ENCODE measurements around the gene RPS27. TPM values are rescaled to one million over a fixed set of nuclear protein-coding genes. Genes with fewer than 3 reads are reported as not detected.

The RPS27 gene
- total and polyA plus RNA-seq, 4 donors, result 1,054 to 4,447 (median 1,621) TPM

DNA sequence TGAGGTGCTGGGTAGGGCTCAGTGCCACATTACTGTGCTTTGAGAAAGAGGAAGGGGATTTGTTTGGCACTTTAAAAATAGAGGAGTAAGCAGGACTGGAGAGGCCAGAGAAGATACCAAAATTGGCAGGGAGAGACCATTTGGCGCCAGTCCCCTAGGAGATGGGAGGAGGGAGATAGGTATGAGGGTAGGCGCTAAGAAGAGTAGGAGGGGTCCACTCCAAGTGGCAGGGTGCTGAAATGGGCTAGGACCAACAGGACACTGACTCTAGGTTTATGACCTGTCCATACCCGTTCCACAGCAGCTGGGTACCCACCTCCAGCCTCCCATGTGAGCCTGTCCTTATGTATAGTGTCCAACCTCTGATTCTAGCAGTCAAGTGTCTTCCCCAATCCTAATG, 31.1 kb upstream of the RPS27 start:
- H3K36me3 ChIP-seq (ENCODE audit: control insufficient read depth, insufficient read depth, low read length), result peaks cover 31% of the 10 kb centered on the region
- H3K4me1 ChIP-seq (ENCODE audit: control insufficient read depth, insufficient read depth, low read length), result peaks cover 46% of the 10 kb centered on the region
- no peaks in the 10 kb centered on the region for H3K27me3 ChIP-seq (ENCODE audit: control insufficient read depth, insufficient read depth, low read length)
- H3K9me3 ChIP-seq (ENCODE audit: control insufficient read depth, insufficient read depth, low read length), result no peaks in the 10 kb centered on the region
- no peak overlapping the region for H3K27ac ChIP-seq (ENCODE audit: low read depth, low read length)
- WGBS (ENCODE audit: insufficient coverage), result 37% methylated on average over 2 of the region's 3 CpGs
- DNase-seq (ENCODE audit: low read depth in 4 of 6, low spot score in 6 of 6), result no peak
- H3K4me3 ChIP-seq (ENCODE audit: low read depth, low read length), result no peak overlapping the region

DNA sequence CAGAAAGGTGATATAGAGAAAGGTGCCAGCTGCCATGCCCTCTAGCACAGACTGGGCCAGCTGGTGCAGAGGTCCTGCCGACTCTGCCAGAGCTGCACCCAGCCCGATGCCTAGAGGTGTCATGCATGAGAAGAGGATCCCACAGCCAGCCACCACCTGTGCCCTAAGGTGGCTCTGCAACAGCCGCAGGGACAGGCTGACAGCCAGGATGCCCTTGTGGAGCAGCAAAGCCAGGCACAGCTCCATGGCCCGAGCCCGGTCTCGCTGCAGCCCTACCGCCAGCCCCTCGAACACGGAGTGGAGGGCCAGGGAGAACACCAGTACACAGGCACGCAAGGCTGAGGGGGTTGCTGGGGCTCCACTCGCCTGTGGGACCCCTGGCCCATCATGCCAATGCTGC, 30.4 kb upstream of the RPS27 start:
- Histone ChIP-seq H3K4me1 (ENCODE audit: control insufficient read depth, insufficient read depth, low read length) (peaks cover 46% of the 10 kb centered on the region), H3K36me3 (ENCODE audit: control insufficient read depth, insufficient read depth, low read length) (peaks cover 25% of the 10 kb centered on the region), H3K4me3 (ENCODE audit: low read depth, low read length) (no peak overlapping the region), H3K27ac (ENCODE audit: low read depth, low read length) (no peak overlapping the region), H3K9me3 (ENCODE audit: control insufficient read depth, insufficient read depth, low read length) (no peaks in the 10 kb centered on the region), H3K27me3 (ENCODE audit: control insufficient read depth, insufficient read depth, low read length) (no peaks in the 10 kb centered on the region)
- WGBS (ENCODE audit: insufficient coverage), result 96% methylated on average over 11 of the region's 11 CpGs
- DNase-seq (ENCODE audit: low read depth in 4 of 6, low spot score in 6 of 6), result no peak

DNA sequence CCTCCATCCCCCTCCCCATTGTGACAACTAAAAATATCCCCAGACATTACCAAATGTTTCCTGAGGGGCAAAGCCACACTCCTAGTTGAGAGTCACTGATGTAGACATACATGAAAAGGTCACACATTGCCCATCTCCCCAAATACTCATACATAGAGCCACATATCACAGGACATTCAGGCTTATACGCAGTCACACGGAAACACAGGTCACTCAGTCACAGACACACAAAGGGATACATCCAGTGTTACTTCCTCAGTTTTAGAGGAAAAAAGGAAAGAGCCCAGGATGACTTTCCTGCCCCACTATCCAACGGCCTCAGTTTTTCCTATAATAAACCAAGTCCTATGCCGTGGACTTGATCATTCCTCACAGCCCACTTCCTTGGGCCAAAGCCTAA, 29.1 kb upstream of the RPS27 start:
- Histone ChIP-seq H3K36me3 (ENCODE audit: control insufficient read depth, insufficient read depth, low read length) (peaks cover 18% of the 10 kb centered on the region), H3K27ac (ENCODE audit: low read depth, low read length) (no peak overlapping the region), H3K9me3 (ENCODE audit: control insufficient read depth, insufficient read depth, low read length) (no peaks in the 10 kb centered on the region), H3K4me3 (ENCODE audit: low read depth, low read length) (no peak overlapping the region), H3K27me3 (ENCODE audit: control insufficient read depth, insufficient read depth, low read length) (no peaks in the 10 kb centered on the region), H3K4me1 (ENCODE audit: control insufficient read depth, insufficient read depth, low read length) (peaks cover 42% of the 10 kb centered on the region)
- no peak for DNase-seq (ENCODE audit: low read depth in 4 of 6, low spot score in 6 of 6)
- 84% methylated on average over 3 of the region's 4 CpGs for WGBS (ENCODE audit: insufficient coverage)

DNA sequence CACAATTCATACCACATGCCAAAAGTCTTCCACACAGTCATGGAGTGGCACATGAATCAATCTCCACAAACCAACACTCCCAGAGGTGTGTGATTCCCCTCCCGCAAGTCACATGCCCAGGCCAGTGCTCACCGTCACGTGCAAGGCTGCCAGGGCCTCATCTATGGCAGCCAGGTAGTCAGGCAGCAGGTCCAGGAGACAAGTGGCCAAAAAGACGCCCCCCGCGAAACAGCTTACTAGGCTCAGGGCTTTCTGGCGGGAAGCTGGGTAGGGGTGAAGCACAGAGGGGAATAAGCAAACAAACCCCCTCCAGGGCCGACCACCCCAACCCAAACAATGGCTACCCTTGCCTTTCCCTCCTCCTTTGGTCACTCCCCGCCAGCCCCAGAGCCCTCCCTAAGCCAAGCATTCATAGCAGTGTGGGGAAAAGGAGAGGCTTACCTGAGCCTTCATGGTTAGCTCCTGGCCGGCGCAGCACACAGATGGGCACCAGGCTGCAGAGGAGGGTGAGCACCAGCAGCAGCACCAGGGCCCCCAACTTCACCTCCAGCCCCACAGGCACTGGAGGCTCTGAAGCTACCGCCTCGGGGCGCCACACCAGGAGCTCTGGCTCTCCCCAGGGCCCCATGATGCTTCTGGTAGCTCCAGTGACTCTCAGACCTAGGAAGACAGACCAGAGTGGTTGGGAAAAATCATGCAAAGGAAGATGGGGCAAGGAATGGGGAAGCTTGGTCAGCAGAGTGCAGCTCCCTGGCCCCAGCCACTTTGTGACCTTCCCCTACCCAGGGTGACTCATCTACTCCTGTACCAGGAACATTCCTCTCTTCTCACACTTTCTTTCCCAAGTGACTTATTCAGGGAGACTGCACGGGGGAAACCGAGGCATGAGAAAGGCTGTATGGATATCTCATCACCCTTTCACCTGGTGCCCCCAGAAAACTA, 28.2 kb upstream of the RPS27 start:
- Histone ChIP-seq H3K27ac (ENCODE audit: low read depth, low read length) (peak overlapping the region; percentile 87), H3K4me3 (ENCODE audit: low read depth, low read length) (peak overlapping the region; percentile 79), H3K4me1 (ENCODE audit: control insufficient read depth, insufficient read depth, low read length) (peaks cover 34% of the 10 kb centered on the region), H3K36me3 (ENCODE audit: control insufficient read depth, insufficient read depth, low read length) (peaks cover 18% of the 10 kb centered on the region), H3K27me3 (ENCODE audit: control insufficient read depth, insufficient read depth, low read length) (no peaks in the 10 kb centered on the region), H3K9me3 (ENCODE audit: control insufficient read depth, insufficient read depth, low read length) (no peaks in the 10 kb centered on the region)
- 30% methylated on average over 8 of the region's 16 CpGs for WGBS (ENCODE audit: insufficient coverage)
- DNase-seq (ENCODE audit: low read depth in 4 of 6, low spot score in 6 of 6), result no peak

DNA sequence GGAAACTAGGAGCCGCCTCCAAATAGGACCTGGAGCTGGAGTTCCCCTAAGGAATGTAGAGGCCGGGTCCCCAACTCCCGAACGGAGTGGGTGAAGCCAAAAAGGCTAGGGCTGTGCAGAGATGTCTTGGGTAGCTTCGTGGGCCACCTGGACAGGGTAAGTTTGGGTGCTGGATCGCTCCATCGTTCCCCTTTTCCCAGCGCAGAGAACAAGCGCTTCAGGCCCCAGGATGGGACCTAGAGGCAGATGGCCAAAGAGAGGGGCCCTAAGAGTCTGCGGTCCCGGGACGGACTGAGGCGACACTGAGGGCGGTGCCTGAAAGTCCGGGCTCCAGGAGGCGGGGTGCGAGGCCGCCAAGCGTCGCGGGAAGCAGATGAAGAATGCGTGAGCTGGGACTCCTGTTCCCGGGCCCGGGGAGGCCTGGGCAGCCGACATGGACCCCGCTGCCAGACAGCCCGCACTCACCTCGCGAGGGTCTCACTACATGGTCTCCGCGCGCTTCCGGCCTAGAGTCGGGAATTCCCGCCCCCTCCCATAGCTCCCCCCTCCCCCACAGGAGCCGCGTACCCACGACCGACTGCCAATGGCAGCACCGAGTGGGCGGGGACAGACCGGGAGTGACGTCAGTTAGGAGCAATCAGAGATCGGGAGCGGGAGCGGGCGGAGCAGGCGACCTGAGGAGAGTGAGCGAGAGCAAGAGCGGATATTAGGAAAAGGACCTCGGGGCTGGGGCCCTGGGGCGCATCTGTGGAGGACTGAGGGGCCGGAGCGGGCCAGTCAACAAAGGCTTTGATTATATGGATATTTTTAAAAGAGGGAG, 27.3 kb upstream of the RPS27 start, which contains the start of gene SLC39A1:
Gene SLC39A1 (minus strand): TSS at position 508 of the 820 bp plus-strand sequence. CDS start 822 bp downstream, outside the sequence.
- Histone ChIP-seq H3K4me3 (ENCODE audit: low read depth, low read length) (peak within 1 kb of the TSS; percentile 79), H3K27me3 (ENCODE audit: control insufficient read depth, insufficient read depth, low read length) (no peaks in the 10 kb centered on the region), H3K27ac (ENCODE audit: low read depth, low read length) (peak within 1 kb of the TSS; percentile 87), H3K4me1 (ENCODE audit: control insufficient read depth, insufficient read depth, low read length) (peaks cover 33% of the 10 kb centered on the region), H3K36me3 (ENCODE audit: control insufficient read depth, insufficient read depth, low read length) (peaks cover 18% of the 10 kb centered on the region), H3K9me3 (ENCODE audit: control insufficient read depth, insufficient read depth, low read length) (no peaks in the 10 kb centered on the region)
- WGBS (ENCODE audit: insufficient coverage), result 0% methylated on average over 44 of the region's 54 CpGs
- peak; percentile 90 to 99 (median 97) for DNase-seq (ENCODE audit: low read depth in 4 of 6, low spot score in 6 of 6)

GRCh38 chr1:153963850-153964331, 26.7 kb upstream of the RPS27 start:
- WGBS (ENCODE audit: insufficient coverage), result under 1% methylated on average over 18 of the region's 22 CpGs
- H3K4me3 ChIP-seq (ENCODE audit: low read depth, low read length), result peak overlapping the region; percentile 79
- no peak for DNase-seq (ENCODE audit: low read depth in 4 of 6, low spot score in 6 of 6)

GRCh38 chr1:153967107-153967999, 23.2 kb upstream of the RPS27 start, which contains the start of gene CREB3L4:
Gene CREB3L4, plus strand, starts transcription at chr1:153967902. Its CDS starts 624 bp downstream, at chr1:153968526.
- under 1% methylated on average over 60 of the region's 60 CpGs for WGBS (ENCODE audit: insufficient coverage)
- Histone ChIP-seq H3K27me3 (ENCODE audit: control insufficient read depth, insufficient read depth, low read length) (no peaks in the 10 kb centered on the region), H3K9me3 (ENCODE audit: control insufficient read depth, insufficient read depth, low read length) (no peaks in the 10 kb centered on the region), H3K4me1 (ENCODE audit: control insufficient read depth, insufficient read depth, low read length) (peaks cover 30% of the 10 kb centered on the region), H3K4me3 (ENCODE audit: low read depth, low read length) (peak within 1 kb of the TSS; percentile 78), H3K27ac (ENCODE audit: low read depth, low read length) (peak within 1 kb of the TSS; percentile 90), H3K36me3 (ENCODE audit: control insufficient read depth, insufficient read depth, low read length) (peaks cover 2% of the 10 kb centered on the region)
- peak; percentile 92 to 99 (median 95) for DNase-seq (ENCODE audit: low read depth in 4 of 6, low spot score in 6 of 6)

More at GRCh38 chr1:153963850-153964331, 26.7 kb upstream of the RPS27 start:
- Histone ChIP-seq H3K36me3 (ENCODE audit: control insufficient read depth, insufficient read depth, low read length) (peaks cover 18% of the 10 kb centered on the region), H3K27me3 (ENCODE audit: control insufficient read depth, insufficient read depth, low read length) (no peaks in the 10 kb centered on the region), H3K9me3 (ENCODE audit: control insufficient read depth, insufficient read depth, low read length) (no peaks in the 10 kb centered on the region), H3K4me1 (ENCODE audit: control insufficient read depth, insufficient read depth, low read length) (peaks cover 36% of the 10 kb centered on the region), H3K27ac (ENCODE audit: low read depth, low read length) (peak overlapping the region; percentile 87)

GRCh38 chr1:153968000-153968363, 22.6 kb upstream of the RPS27 start:
- H3K36me3 ChIP-seq (ENCODE audit: control insufficient read depth, insufficient read depth, low read length), result peaks cover 4% of the 10 kb centered on the region
- no peak for DNase-seq (ENCODE audit: low read depth in 4 of 6, low spot score in 6 of 6)
- WGBS (ENCODE audit: insufficient coverage), result 0% methylated on average over 3 of the region's 8 CpGs
- H3K27ac ChIP-seq (ENCODE audit: low read depth, low read length), result peak overlapping the region; percentile 90
- H3K9me3 ChIP-seq (ENCODE audit: control insufficient read depth, insufficient read depth, low read length), result no peaks in the 10 kb centered on the region
- H3K27me3 ChIP-seq (ENCODE audit: control insufficient read depth, insufficient read depth, low read length), result no peaks in the 10 kb centered on the region
- H3K4me3 ChIP-seq (ENCODE audit: low read depth, low read length), result peak overlapping the region; percentile 78
- peaks cover 24% of the 10 kb centered on the region for H3K4me1 ChIP-seq (ENCODE audit: control insufficient read depth, insufficient read depth, low read length)
